ENCODE measurements around the gene BBS9. TPM values are rescaled to one million over a fixed set of nuclear protein-coding genes. Genes with fewer than 3 reads are reported as not detected.

BBS9 gene
- total and polyA plus RNA-seq, 9 of the 15 experiments (the other 6 are each of a cell fraction or from before 2014, with no cell fraction given), result 0.77 to 3.3 (median 2.4) TPM

- FAIRE-seq (no peak), DNase-seq (ENCODE audit: extremely low read depth in 1 of 4, low spot score in 3 of 4) (no peak), ATAC-seq (no peak)
- H3K9me3 ChIP-seq (replicated peaks; ENCODE audit: control insufficient read depth, insufficient read depth, low read depth, low read length), result 0 out of 2 replicates have a peak, but pooled peaks cover 1% of the 10 kb centered on the region
- in situ Hi-C loops (cut with MboI) (no loop called here), intact Hi-C loops (cut with micrococcal nuclease) (no loop called here)
- H4K20me1 ChIP-seq (replicated peaks; ENCODE audit: control insufficient read depth, insufficient read depth, low read length), result no peaks in the 10 kb centered on the region
- BruUV-seq (replicated peaks), result no TSS peak
- no peak overlapping the region for H3K9ac ChIP-seq (ENCODE audit: insufficient read depth in 1 of 2, low read depth in 2 of 2, low read length in 2 of 2)
- H2AFZ ChIP-seq (ENCODE audit: low read depth, low read length), result no peak overlapping the region
- TF ChIP-seq RNF219 (CRISPR knock-in tag; IDR thresholded peaks at IDR 0.05), result no peak
- no peak for TF ChIP-seq MYC (IDR thresholded peaks at IDR 0.05; ENCODE audit: low read depth, low read length)
- no peak for TF ChIP-seq MYC (CRISPR knock-in tag; IDR thresholded peaks at IDR 0.05; ENCODE audit: borderline replicate concordance, low read depth)
- no peak for TF ChIP-seq JUND (IDR thresholded peaks at IDR 0.05; ENCODE audit: borderline replicate concordance, low read depth, low read length)
- no peak for TF ChIP-seq JUND (tag; IDR thresholded peaks at IDR 0.05; ENCODE audit: borderline replicate concordance, low read depth, low read length)
- no peak for TF ChIP-seq ID3 (CRISPR knock-in tag; IDR thresholded peaks at IDR 0.05)
- TF ChIP-seq ID3 (tag; IDR thresholded peaks at IDR 0.05), result no peak
- TF ChIP-seq ZNF133 (CRISPR knock-in tag; IDR thresholded peaks at IDR 0.05), result no peak
- no peak for TF ChIP-seq ZBTB2 (IDR thresholded peaks at IDR 0.05)
- no peak for TF ChIP-seq ZNF778 (CRISPR knock-in tag; IDR thresholded peaks at IDR 0.05)
- TF ChIP-seq NCOA1 (IDR thresholded peaks at IDR 0.05; ENCODE audit: low read depth), result no peak
- TF ChIP-seq ZNF431 (CRISPR knock-in tag; IDR thresholded peaks at IDR 0.05), result no peak
- no peak for TF ChIP-seq SOX6 (IDR thresholded peaks at IDR 0.05)
- H3K36me3 ChIP-seq (ENCODE audit: control insufficient read depth, insufficient read depth, low read length), result no peaks in the 10 kb centered on the region
- H3K4me1 ChIP-seq (replicated peaks in 1 of 2; ENCODE audit: control insufficient read depth in 2 of 2, insufficient read depth in 2 of 2, low read length in 2 of 2), result no peaks in the 10 kb centered on the region
- H3K4me2 ChIP-seq (ENCODE audit: insufficient read depth, low read length), result no peak overlapping the region
- H3K4me3 ChIP-seq, result no peak overlapping the region
- H3K27ac ChIP-seq (ENCODE audit: extremely low read depth, low read depth, low read length), result no peak overlapping the region
- no peaks in the 10 kb centered on the region for H3K79me2 ChIP-seq (ENCODE audit: control insufficient read depth, insufficient read depth, low read length)
- no peaks in the 10 kb centered on the region for H3K9me1 ChIP-seq (ENCODE audit: control insufficient read depth, insufficient read depth, low read length)
- ChIA-PET CTCF (ENCODE audit: low intra/inter-chr PET ratio) (no interaction called here), POLR2A (no interaction called here)
- H3K27me3 ChIP-seq (ENCODE audit: control insufficient read depth in 2 of 2, insufficient read depth in 2 of 2, low read length in 2 of 2), result no peaks in the 10 kb centered on the region
Measured at GRCh38 chr7:33579673-33579960, 450.3 kb downstream of the BBS9 start.

Data from K562 (cell line).